Stimulated activated CD4-positive, alpha-beta T cell treated with anti-CD3 and anti-CD28 coated beads, TNF-alpha, amount 100 ng/mL, for 1 hour (primary cell): ENCODE data around the gene ZNF740.

Experiments
- DNase-seq, 3 donors: peaks; one replicate each; pipeline ENCODE4 v3.0.0-alpha.2; 2020; ENCODE audit warnings: low read depth in 3 of 3, low spot score in 1 of 3

The ZNF740 gene

GRCh38 chr12:53225635-53226424 is 45.3 kb downstream of the ZNF740 start:
- DNase-seq, result no peak

DNA sequence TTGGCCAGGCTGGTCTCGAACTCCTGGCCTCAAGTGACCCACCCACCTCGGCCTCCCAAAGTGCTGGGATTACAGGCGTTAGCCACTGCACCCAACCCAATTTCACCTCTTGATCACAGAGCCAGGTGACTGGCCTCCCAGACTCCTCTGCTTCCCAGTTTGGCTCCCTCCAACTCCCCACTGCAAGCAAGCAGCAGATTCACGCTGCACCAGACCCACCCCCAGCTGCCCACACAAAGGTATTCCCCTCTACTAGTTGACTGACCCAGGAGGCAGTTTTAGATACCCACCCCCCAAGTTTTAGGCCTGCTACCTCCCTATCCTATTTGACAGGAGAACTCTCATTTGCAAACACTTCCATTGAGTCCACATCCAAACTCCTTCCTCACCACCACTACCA is 46.3 kb downstream of the ZNF740 start:
- DNase-seq, result no peak

GRCh38 chr12:53227341-53227740 is 46.8 kb downstream of the ZNF740 start:
- no peak for DNase-seq

GRCh38 chr12:53227836-53228235 is 47.3 kb downstream of the ZNF740 start:
- no peak for DNase-seq

DNA sequence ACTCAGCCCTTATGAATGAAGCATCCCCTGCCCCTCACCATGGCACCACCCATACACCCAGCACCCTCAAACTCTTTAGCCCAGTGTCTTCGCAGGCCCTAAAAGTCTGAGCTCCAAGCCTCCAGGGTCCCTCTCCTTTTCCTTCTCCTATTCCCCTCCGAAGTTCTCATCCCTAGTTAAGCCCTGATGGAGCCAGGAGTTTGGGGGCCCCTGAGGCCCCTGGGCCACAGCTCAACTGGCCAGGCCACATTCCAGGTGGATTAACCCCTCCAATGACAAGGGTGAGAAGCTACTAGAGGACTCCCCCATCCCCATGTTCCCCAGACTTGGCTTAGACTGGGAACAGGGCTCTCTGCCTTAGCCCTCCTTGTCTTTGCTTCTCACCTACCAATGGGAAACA is 48.9 kb downstream of the ZNF740 start:
- no peak for DNase-seq

DNA sequence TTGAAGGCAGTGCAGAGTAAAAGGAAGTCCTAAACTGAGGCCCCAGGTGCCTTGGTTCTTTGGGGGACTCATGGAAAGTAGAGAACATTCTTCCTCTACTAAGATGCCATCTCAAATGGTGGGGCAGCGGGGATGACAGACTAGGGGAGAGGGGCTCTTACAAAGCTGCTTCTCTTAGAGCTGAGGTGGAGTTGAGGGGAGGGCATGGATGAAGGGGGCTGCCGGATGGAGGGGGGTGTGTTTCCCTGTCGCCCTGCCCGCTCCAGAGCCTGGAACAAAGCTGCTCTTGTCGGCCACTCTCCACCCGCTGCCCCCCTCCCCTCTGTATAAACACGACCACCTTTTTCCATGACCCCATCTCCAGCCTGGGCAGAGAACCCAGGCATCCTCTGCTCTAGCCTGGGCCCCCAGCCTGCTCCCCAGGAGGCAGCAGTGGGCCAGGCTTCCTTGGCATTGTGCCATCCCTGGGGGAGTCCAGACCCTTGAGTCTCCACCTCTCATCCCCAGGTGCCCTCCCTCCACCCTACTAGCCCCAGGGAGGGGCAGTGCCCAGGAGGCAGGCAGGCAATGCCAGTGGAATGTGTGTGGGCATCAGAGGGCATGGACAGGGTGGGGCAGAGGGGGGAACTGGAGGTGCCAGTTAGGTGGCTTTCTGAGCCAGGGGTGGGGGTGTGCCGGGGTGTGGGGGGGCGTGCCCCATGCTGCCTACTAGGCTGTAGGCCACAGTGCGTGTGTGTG is 49.8 kb downstream of the ZNF740 start:
- no peak for DNase-seq

GRCh38 chr12:53231671-53231920 is 51.1 kb downstream of the ZNF740 start:
- no peak for DNase-seq

GRCh38 chr12:53231921-53232645 is 51.6 kb downstream of the ZNF740 start, which contains the start of gene RARG:
Gene RARG, minus strand, starts transcription at chr12:53232209. Its CDS starts 4,664 bp downstream, at chr12:53227545.
- DNase-seq, result peak in 2 of 3 donors; percentile 51 to 57

GRCh38 chr12:53232646-53233461 is 52.3 kb downstream of the ZNF740 start:
- DNase-seq, result no peak

DNA sequence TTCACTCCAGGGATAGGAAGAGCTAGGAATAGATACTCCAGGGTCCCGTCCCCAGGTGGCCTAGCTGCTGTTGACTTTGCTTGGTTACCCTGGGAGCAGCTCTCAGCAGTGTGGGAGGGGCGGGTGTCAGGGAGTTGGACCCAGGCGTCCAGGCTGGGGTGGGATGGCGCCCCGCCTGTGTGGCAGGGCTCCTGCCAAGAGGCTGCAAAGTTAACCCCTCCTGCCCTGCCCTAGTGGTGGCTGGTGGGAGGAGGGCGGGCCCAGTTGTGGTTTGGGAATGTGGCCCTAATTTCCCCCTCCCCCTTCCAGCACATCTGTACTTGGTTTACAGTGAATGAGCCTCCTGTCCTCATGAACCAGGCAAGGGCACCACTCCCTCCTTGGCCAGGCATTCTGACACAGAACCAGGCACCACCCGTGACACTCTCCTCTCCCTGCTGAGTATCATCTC is 53.2 kb downstream of the ZNF740 start:
- DNase-seq, result no peak

- no peak for DNase-seq
Observed at GRCh38 chr12:53234271-53234914, 53.9 kb downstream of the ZNF740 start.

DNA sequence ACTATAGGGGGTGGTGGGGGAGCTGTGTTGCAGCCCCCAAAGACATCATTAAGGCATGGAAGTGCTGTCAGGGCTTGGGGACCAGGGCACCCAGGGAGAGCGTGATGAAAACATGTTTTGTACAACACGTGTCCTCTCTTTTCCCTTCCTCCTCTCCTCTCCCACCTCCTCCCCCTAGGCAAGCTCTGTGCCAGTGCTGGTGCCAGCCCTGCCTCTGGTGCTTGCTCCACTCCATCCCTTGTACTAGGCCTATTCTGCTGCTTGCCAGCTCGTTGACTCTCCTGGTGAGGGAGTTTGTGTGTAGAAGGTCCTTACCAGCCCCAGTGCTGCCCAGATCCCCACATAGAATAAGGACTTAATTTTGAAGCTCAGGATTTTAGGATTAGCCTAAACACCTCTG is 54.6 kb downstream of the ZNF740 start:
- no peak for DNase-seq

DNA sequence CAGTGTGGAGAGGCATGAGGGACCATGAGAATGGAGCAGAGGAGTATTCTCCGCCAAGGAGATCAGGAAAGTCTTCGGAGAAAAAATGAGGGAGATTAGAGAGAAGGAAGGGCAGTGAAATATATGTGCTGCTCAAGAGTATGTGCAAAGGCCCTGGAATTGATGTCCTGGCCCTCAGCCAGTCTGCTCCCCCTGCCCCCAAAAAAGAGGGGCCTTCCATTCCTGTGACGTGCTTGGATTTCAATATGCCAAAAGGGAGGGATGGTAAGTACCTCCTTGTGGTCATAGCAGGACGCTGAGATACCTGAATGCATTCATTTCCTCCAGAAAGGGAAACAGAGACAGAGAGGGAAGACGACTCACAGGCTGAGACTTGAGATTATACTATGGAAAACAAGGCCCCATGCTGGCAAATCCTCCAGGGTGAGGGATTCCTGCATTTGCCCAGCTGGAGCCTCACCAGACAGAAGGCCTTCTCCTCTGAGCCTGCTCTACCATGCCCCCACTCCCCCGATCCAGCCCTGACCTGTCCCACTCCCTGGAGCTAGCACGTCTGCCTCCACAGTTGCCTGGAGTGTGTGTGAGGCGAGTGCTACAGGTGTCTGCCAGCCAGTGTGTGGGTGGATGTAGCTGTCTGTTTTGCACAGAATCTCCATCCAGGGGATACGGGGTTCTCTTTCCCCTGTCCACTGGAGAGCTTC is 55.4 kb downstream of the ZNF740 start:
- no peak for DNase-seq

- peak in 1 of 3 donors; percentile 57 for DNase-seq
Observed at GRCh38 chr12:53236443-53237111, 56.1 kb downstream of the ZNF740 start.

- DNase-seq, result no peak
Observed at GRCh38 chr12:53239643-53240258, 59.2 kb downstream of the ZNF740 start.

DNA sequence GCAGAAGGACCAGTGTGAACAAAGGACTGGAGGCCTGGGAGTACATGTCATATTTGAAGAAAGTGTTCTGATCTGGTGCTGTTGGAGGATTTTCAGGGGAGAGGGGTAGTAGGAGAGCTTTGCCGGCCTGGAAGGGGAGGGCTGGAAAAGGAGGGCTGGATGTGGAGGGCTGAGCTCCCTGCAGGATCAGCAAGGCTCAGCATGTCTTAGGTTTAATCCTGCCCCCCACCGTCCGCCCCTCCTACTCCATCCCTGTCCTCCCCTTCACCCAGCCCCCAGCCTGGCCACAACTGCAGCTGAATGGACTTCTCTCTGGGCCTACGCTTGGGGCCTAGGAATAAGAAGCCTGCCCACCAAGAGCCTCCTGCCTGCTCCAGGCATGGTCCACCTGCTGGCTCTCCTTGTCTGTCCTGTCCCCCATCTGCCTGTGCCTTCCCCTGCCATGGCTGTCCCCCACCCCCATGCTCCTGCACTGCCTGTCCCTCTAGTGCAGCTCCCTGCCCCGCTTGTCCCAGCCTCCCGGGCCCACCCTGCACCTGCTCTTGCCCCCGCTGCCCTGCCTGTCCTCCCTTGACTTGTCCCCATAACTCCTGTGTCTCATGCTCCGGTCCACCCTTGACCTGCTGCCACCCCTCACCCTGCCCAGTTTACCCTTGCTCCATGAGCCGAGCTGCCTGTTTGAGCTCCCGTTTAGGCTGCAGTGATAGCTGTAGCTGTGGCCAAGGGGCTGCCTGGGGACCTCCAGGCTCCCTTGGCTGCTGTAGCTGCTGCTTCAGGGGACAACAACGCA is 61.3 kb downstream of the ZNF740 start:
- DNase-seq, result no peak

GRCh38 chr12:53244337-53244736 is 63.8 kb downstream of the ZNF740 start:
- no peak for DNase-seq
